GM18511 (cell line): Measurements from ENCODE around the gene LCN2.
"Not testable (repeated sequence)": the region's sequence is repeated elsewhere in the genome, so short reads cannot be mapped to it uniquely, and the experiment has no call there.

ENCODE experiments used
- ATAC-seq: cut with Tn5 transposase; IDR thresholded peaks from one replicate; pipeline ENCODE4 v1.9.1; 2021; ENCODE audit warnings: mild to moderate bottlenecking, moderate library complexity; ENCODE audit not compliant: unreplicated experiment

LCN2 gene

GRCh38 chr9:128149001-128149701 is at the start of gene LCN2:
Gene LCN2 (plus strand): TSS chr9:128149453. CDS start chr9:128149526, 73 bp downstream.
- ATAC-seq = no peak

- ATAC-seq = no peak
Measured at GRCh38 chr9:128099932-128100491, 49.2 kb upstream of the LCN2 start.

- no peak for ATAC-seq
Measured at GRCh38 chr9:128100581-128100980, 48.7 kb upstream of the LCN2 start.

GRCh38 chr9:128101231-128101661 is 48.0 kb upstream of the LCN2 start:
- no peak for ATAC-seq

- ATAC-seq = no peak
Measured at GRCh38 chr9:128101690-128102089, 47.6 kb upstream of the LCN2 start.

GRCh38 chr9:128102196-128102595 is 47.1 kb upstream of the LCN2 start:
- ATAC-seq = no peak

- ATAC-seq = no peak
Measured at GRCh38 chr9:128102861-128103588, 46.2 kb upstream of the LCN2 start.

GRCh38 chr9:128103589-128103962 is 45.7 kb upstream of the LCN2 start:
- ATAC-seq = no peak

- no peak for ATAC-seq
Measured at GRCh38 chr9:128104171-128104618, 45.1 kb upstream of the LCN2 start.

- ATAC-seq = no peak
Measured at GRCh38 chr9:128105538-128106175, 43.6 kb upstream of the LCN2 start.

GRCh38 chr9:128106181-128106939 is 42.9 kb upstream of the LCN2 start:
- no peak for ATAC-seq

GRCh38 chr9:128106940-128107467 is 42.2 kb upstream of the LCN2 start:
- ATAC-seq = no peak

- no peak for ATAC-seq
Measured at GRCh38 chr9:128107468-128108268, 41.6 kb upstream of the LCN2 start.

GRCh38 chr9:128108269-128109049 is 40.8 kb upstream of the LCN2 start:
- no peak for ATAC-seq

- ATAC-seq = no peak
Measured at GRCh38 chr9:128109050-128109709, 40.1 kb upstream of the LCN2 start.

- ATAC-seq = not testable (repeated sequence)
Measured at GRCh38 chr9:128111726-128112125, 37.5 kb upstream of the LCN2 start.

- ATAC-seq = no peak
Measured at GRCh38 chr9:128113526-128114325, 35.5 kb upstream of the LCN2 start.
